Neural crest cell (in vitro differentiated cells): Measurements from ENCODE around the gene TOP2A. TPM values are rescaled to one million over a fixed set of nuclear protein-coding genes. Genes with fewer than 3 reads are reported as not detected.

Experiments used
- DNase-seq: peaks from one replicate; pipeline ENCODE4 v3.0.0; 2021; ENCODE audit warnings: low read depth, mixed read lengths, low spot score
- H3K27ac Mint-ChIP-seq: one replicate; pipeline ENCODE4 v1.8.0; 2021; ENCODE audit warnings: mild to moderate bottlenecking, mixed read lengths; ENCODE audit not compliant: unreplicated experiment
- H3K27me3 Mint-ChIP-seq: 2 replicates; pipeline ENCODE4 v1.8.0; 2021; ENCODE audit warnings: low read depth, mild to moderate bottlenecking, mixed read lengths
- H3K36me3 Mint-ChIP-seq: 2 replicates; pipeline ENCODE4 v1.8.0; 2021; ENCODE audit warnings: low read depth, mild to moderate bottlenecking, mixed read lengths
- H3K4me1 Mint-ChIP-seq: 2 replicates; pipeline ENCODE4 v1.8.0; 2021; ENCODE audit warnings: mixed read lengths
- H3K4me3 Mint-ChIP-seq: one replicate; pipeline ENCODE4 v1.8.0; 2021; ENCODE audit warnings: mild to moderate bottlenecking, mixed read lengths
- H3K9me3 Mint-ChIP-seq: 2 replicates; pipeline ENCODE4 v1.8.0; 2021; ENCODE audit warnings: mixed read lengths
- CTCF ChIP-seq: fragments of 200-600 bp; sonication (generic); conservative IDR thresholded peaks from 2 replicates; pipeline ENCODE4 v1.5.0; 2021; ENCODE audit warnings: antibody characterized with exemption, mild to moderate bottlenecking
- total RNA-seq: library from RNA; stranded (reverse); gene quantifications from 2 replicates; pipeline ENCODE4 v1.2.1, GENCODE V29; 2021

TOP2A gene
- total RNA-seq, 1 donor from 2014 or later, result 295 TPM

DNA sequence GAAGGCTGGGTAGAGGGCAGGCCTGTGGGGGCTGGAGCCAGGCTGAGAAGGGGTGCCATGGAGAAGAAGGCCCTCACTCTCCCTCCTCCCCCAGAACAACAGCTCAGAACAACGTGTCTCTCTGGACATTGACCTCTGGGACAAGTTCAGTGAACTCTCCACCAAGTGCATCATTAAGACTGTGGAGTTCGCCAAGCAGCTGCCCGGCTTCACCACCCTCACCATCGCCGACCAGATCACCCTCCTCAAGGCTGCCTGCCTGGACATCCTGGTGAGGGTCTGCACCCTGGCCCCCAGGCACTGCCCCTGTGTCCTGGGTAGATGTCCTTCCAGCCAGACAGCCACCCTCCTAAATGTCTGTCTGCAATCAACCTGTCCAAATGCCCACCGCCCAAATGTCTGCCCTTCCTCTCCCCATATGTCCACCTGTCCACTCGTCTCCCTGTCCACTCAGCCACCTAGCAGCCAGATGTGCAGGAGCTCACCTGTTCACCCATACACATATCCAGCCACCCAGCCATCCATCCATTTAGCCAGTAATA is 65.4 kb downstream of the TOP2A start:
- peak overlapping the region; percentile 93 for H3K4me3 Mint-ChIP-seq
- peaks cover 69% of the 10 kb centered on the region for H3K4me1 Mint-ChIP-seq
- no peaks in the 10 kb centered on the region for H3K9me3 Mint-ChIP-seq
- peak overlapping the region; percentile 91 for H3K27ac Mint-ChIP-seq
- H3K36me3 Mint-ChIP-seq, result peaks cover 7% of the 10 kb centered on the region
- no peaks in the 10 kb centered on the region for H3K27me3 Mint-ChIP-seq
- TF ChIP-seq CTCF, result no peak
- DNase-seq, result no peak

- Mint-ChIP-seq H3K4me1 (peaks cover 76% of the 10 kb centered on the region), H3K4me3 (peak overlapping the region; percentile 93), H3K36me3 (peaks cover 7% of the 10 kb centered on the region), H3K9me3 (no peaks in the 10 kb centered on the region), H3K27me3 (no peaks in the 10 kb centered on the region), H3K27ac (peak overlapping the region; percentile 94)
- no peak for TF ChIP-seq CTCF
- DNase-seq, result no peak
Measured at GRCh38 chr17:40351359-40352236, 66.1 kb downstream of the TOP2A start.

DNA sequence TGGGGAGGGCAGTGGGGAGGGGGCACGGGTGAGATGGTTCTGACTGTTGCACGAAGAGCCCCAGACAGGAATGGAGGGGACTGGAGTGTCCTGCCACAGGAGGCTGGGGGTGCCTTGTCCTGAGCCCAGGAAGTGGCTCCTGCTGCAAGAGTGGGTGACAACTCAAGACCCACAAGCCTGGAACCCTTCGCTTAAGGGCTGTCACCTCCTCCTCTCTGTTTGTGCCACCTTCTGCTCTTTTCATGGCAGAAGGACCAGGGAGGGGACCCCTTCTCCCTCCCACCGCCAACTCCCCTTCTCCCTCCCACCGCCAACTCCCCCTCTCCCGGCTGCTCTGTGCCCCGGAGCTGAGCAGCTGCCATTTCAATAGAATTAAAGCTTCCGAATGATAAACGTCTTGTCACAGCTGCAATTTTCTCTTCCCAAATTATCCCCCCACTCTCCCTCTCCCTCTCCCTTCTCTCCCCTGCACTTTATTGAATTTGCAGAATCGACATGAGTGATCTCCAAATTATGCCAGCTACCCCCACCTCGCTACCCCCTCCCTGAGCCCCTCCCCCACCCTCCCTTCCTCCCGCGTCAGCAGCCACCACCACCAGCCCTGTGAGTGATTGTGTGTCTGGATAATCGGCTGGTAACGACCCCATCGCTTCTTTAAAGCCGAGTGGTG is 66.9 kb downstream of the TOP2A start:
- no peak for TF ChIP-seq CTCF
- no peaks in the 10 kb centered on the region for H3K9me3 Mint-ChIP-seq
- H3K27me3 Mint-ChIP-seq, result no peaks in the 10 kb centered on the region
- H3K36me3 Mint-ChIP-seq, result peaks cover 7% of the 10 kb centered on the region
- DNase-seq, result no peak
- peaks cover 84% of the 10 kb centered on the region for H3K4me1 Mint-ChIP-seq
- peak overlapping the region; percentile 93 for H3K4me3 Mint-ChIP-seq
- H3K27ac Mint-ChIP-seq, result peak overlapping the region; percentile 98

GRCh38 chr17:40349895-40350688 is 67.6 kb downstream of the TOP2A start:
- H3K27me3 Mint-ChIP-seq, result no peaks in the 10 kb centered on the region
- H3K4me3 Mint-ChIP-seq, result peak overlapping the region; percentile 93
- H3K4me1 Mint-ChIP-seq, result peaks cover 82% of the 10 kb centered on the region
- TF ChIP-seq CTCF, result no peak
- peak overlapping the region; percentile 98 for H3K27ac Mint-ChIP-seq
- peaks cover 7% of the 10 kb centered on the region for H3K36me3 Mint-ChIP-seq
- no peaks in the 10 kb centered on the region for H3K9me3 Mint-ChIP-seq
- DNase-seq, result peak; percentile 86

DNA sequence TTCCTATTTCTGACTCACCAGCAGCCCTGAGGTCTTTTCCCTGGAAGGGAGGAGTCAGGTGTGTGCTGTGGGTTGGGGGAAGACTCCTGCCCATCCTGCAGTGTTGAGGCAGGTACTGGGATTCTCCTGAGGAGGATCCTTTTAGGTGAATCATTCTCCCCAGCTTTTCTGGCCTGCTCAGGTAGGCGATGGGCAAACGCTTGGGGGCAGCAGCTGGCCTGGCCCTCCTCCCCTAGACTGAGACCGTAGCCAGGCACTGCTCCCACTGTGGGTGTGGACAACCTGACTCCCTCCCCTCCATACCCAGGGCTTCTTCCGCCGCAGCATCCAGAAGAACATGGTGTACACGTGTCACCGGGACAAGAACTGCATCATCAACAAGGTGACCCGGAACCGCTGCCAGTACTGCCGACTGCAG is 68.2 kb downstream of the TOP2A start:
- H3K4me3 Mint-ChIP-seq, result peak overlapping the region; percentile 93

More for the DNA sequence above, 68.2 kb downstream of the TOP2A start:
- Mint-ChIP-seq H3K27me3 (peaks cover 2% of the 10 kb centered on the region), H3K9me3 (no peaks in the 10 kb centered on the region), H3K27ac (peak overlapping the region; percentile 98), H3K4me1 (peaks cover 83% of the 10 kb centered on the region), H3K36me3 (peaks cover 7% of the 10 kb centered on the region)
- DNase-seq, result no peak
- no peak for TF ChIP-seq CTCF
